ENCODE results near the gene ADIPOR2.

GRCh38 chr12:1766110-1766509 is 75.2 kb downstream of the ADIPOR2 start:
- TF ChIP-seq CTCF (IDR thresholded peaks at IDR 0.05) (no peak), POLR2A (IDR thresholded peaks at IDR 0.05) (no peak), EP300 (IDR thresholded peaks at IDR 0.05) (no peak)

Measured in ovary (tissue), 3 donors.